Subcutaneous adipose tissue (tissue), 4 donors: Measurements from ENCODE around the gene DTX4. TPM values are rescaled to one million over a fixed set of nuclear protein-coding genes. Genes with fewer than 3 reads are reported as not detected.

ENCODE experiments used
- CTCF ChIP-seq: fragments of 450-650 bp; IDR thresholded peaks from one replicate; pipeline ENCODE4 v1.5.1; 2016; ENCODE audit warnings: low read depth, mild to moderate bottlenecking, control low read depth, antibody characterized with exemption, moderate library complexity
- total RNA-seq, 4 donors: library from RNA; depleted of rRNA; stranded (reverse); fragments of >200 nt; gene quantifications; one replicate each; pipeline ENCODE4 v1.1.0, GENCODE V29; 2016

DTX4 gene
- total RNA-seq, 4 donors from 2014 or later, result 7.9 to 30.6 (median 21.1) TPM

GRCh38 chr11:59173964-59174663 is 2.2 kb downstream of the DTX4 start:
- no peak for TF ChIP-seq CTCF

- TF ChIP-seq CTCF, result no peak
Measured at GRCh38 chr11:59174664-59175033, 2.7 kb downstream of the DTX4 start.

GRCh38 chr11:59175091-59175501 is 3.2 kb downstream of the DTX4 start:
- TF ChIP-seq CTCF, result no peak

- TF ChIP-seq CTCF, result no peak
Measured at GRCh38 chr11:59176330-59176729, 4.4 kb downstream of the DTX4 start.

- no peak for TF ChIP-seq CTCF
Measured at GRCh38 chr11:59178402-59178801, 6.5 kb downstream of the DTX4 start.

GRCh38 chr11:59179121-59179520 is 7.2 kb downstream of the DTX4 start:
- no peak for TF ChIP-seq CTCF

GRCh38 chr11:59180168-59180776 is 8.3 kb downstream of the DTX4 start:
- TF ChIP-seq CTCF, result no peak
